BJ (cell line): ENCODE measurements around the gene TMEM89. TPM values are rescaled to one million over a fixed set of nuclear protein-coding genes. Genes with fewer than 3 reads are reported as not detected.

Source experiments
- CTCF ChIA-PET: fragments of 350-600 bp; formaldehyde crosslinking; extraction: SDS; loops from one replicate; lab custom pipeline; 2021; ENCODE audit warnings: antibody characterized with exemption, inconsistent platforms; lab: Yijun Ruan, JAX
- POLR2A ChIA-PET: fragments of 300-600 bp; sonication (Branson Sonifier 250); formaldehyde crosslinking; extraction: SDS; loops from one replicate; lab custom pipeline; 2021; ENCODE audit warnings: antibody characterized with exemption; lab: Charles Lee
- DNase-seq: peaks from one replicate; pipeline ENCODE4 v3.0.0-alpha.2; 2011; ENCODE audit warnings: low read depth
- H3K27me3 ChIP-seq: 2 replicates; pipeline ENCODE4 v1.6.0; 2011; ENCODE audit warnings: low read length; ENCODE audit not compliant: control insufficient read depth, insufficient read depth
- H3K36me3 ChIP-seq: 2 replicates; pipeline ENCODE4 v1.5.1; 2011; ENCODE audit warnings: low read length; ENCODE audit not compliant: control insufficient read depth, insufficient read depth
- H3K4me3 ChIP-seq: 2 replicates; pipeline ENCODE4 v1.5.1; 2011; ENCODE audit warnings: low read depth, mild to moderate bottlenecking, control low read depth, low read length
- CTCF ChIP-seq: IDR thresholded peaks from 2 replicates; pipeline ENCODE4 v1.5.1; 2011; ENCODE audit warnings: low read depth, mild to moderate bottlenecking, control low read depth, inconsistent platforms, low read length, moderate library complexity; ENCODE audit not compliant: insufficient read depth
- polyA plus RNA-seq: library from polyadenylated mRNA; depleted of rRNA; stranded (reverse); fragments of >200 nt; gene quantifications from 2 replicates; pipeline ENCODE4 v1.2.3, GENCODE V29; 2011

Gene TMEM89
- polyA plus RNA-seq, 1 experiment: not detected

GRCh38 chr3:48662753-48663488 lies 41.4 kb upstream of the TMEM89 start, which contains the start of gene CELSR3:
CELSR3 (minus strand) TSS chr3:48662886; CDS start chr3:48662634, 252 bp downstream.
- POLR2A ChIA-PET: interaction anchor here (0.6 to 1.6 kb wide), 2 partner anchors 28 to 1284 kb away, joined by 4 read pairs; partner anchors contain the start of gene SLC26A6
- DNase-seq: peak; percentile 30
- H3K4me3 ChIP-seq: peak within 1 kb of the TSS; percentile 49
- peaks cover 2% of the 10 kb centered on the region; the same call in 1 of the 2 replicates for H3K36me3 ChIP-seq
- H3K27me3 ChIP-seq: no peaks in the 10 kb centered on the region
- TF ChIP-seq CTCF: no peak
- CTCF ChIA-PET: interaction anchor here (0.6 to 4.1 kb wide), 13 partner anchors 11 to 785 kb away, joined by 3 to 32 read pairs (median 6); partner anchors contain the start of genes NCKIPSD, SLC26A6 and UCN2

- DNase-seq: no peak
- ChIA-PET CTCF (interaction anchor here (1.2 to 4.1 kb wide), 6 partner anchors 24 to 113 kb away, joined by 3 to 32 read pairs (median 6); partner anchors contain the start of genes NCKIPSD and SLC26A6), POLR2A (interaction anchor here (1.2 kb wide), 1 partner anchor 27 kb away, joined by 4 read pairs; the partner anchor contains the start of gene SLC26A6)
- H3K4me3 ChIP-seq: peak overlapping the region; percentile 49
- peaks cover 2% of the 10 kb centered on the region; the same call in 1 of the 2 replicates for H3K36me3 ChIP-seq
- no peaks in the 10 kb centered on the region for H3K27me3 ChIP-seq
- TF ChIP-seq CTCF: no peak
Observed at GRCh38 chr3:48662145-48662752, 40.7 kb upstream of the TMEM89 start.

GRCh38 chr3:48661501-48662144 lies 40.1 kb upstream of the TMEM89 start:
- POLR2A ChIA-PET: interaction anchor here (1.2 kb wide), 1 partner anchor 26 kb away, joined by 4 read pairs; the partner anchor contains the start of gene SLC26A6
- CTCF ChIA-PET: interaction anchor here (1.2 to 4.1 kb wide), 2 partner anchors 26 to 112 kb away, joined by 3 to 32 read pairs; partner anchors contain the start of gene SLC26A6
- no peaks in the 10 kb centered on the region for H3K27me3 ChIP-seq
- peaks cover 2% of the 10 kb centered on the region; the same call in 1 of the 2 replicates for H3K36me3 ChIP-seq
- DNase-seq: no peak
- H3K4me3 ChIP-seq: peak overlapping the region; percentile 38
- no peak for TF ChIP-seq CTCF

- no peak for TF ChIP-seq CTCF
- ChIA-PET CTCF (interaction anchor here (0.6 to 4.1 kb wide), 2 partner anchors 12 to 26 kb away, joined by 3 to 32 read pairs; partner anchors contain the start of gene SLC26A6), POLR2A (no interaction called here)
- Histone ChIP-seq H3K4me3 (no peak overlapping the region), H3K27me3 (no peaks in the 10 kb centered on the region), H3K36me3 (peaks cover 2% of the 10 kb centered on the region; the same call in 1 of the 2 replicates)
- DNase-seq: no peak
Observed at GRCh38 chr3:48660800-48661400, 39.3 kb upstream of the TMEM89 start.
